Stimulated activated effector memory CD8-positive, alpha-beta T cell treated with anti-CD3 and anti-CD28 coated beads, Interleukin-12 subunit alpha, Interleukin-12 subunit beta, amount 100 ng/mL, for 72 hours (primary cell): ENCODE results near the gene CAV3.
A peak's percentile ranks its signal among the peaks of the same experiment; 100 is the strongest.

ENCODE experiments used
- ATAC-seq: fragments of 150-1000 bp; cut with Tn5 transposase; 2 replicates; pipeline ENCODE4 v1.10.0; 2021
- DNase-seq, 2 donors: peaks; one replicate each; pipeline ENCODE4 v3.0.0; 2021 to 2022; ENCODE audit warnings: low spot score in 2 of 2
- H3K27ac Mint-ChIP-seq: one replicate; pipeline ENCODE4 v1.8.0; 2022; ENCODE audit warnings: mild to moderate bottlenecking, mixed read lengths
- H3K36me3 Mint-ChIP-seq: one replicate; pipeline ENCODE4 v1.8.0; 2022; ENCODE audit warnings: mild to moderate bottlenecking, mixed read lengths
- H3K4me1 Mint-ChIP-seq: one replicate; pipeline ENCODE4 v1.8.0; 2022; ENCODE audit warnings: mixed read lengths
- H3K4me3 Mint-ChIP-seq: one replicate; pipeline ENCODE4 v1.8.0; 2022; ENCODE audit warnings: mild to moderate bottlenecking, mixed read lengths
- H3K9me3 Mint-ChIP-seq: one replicate; pipeline ENCODE4 v1.8.0; 2022; ENCODE audit warnings: mixed read lengths

CAV3 gene

DNA sequence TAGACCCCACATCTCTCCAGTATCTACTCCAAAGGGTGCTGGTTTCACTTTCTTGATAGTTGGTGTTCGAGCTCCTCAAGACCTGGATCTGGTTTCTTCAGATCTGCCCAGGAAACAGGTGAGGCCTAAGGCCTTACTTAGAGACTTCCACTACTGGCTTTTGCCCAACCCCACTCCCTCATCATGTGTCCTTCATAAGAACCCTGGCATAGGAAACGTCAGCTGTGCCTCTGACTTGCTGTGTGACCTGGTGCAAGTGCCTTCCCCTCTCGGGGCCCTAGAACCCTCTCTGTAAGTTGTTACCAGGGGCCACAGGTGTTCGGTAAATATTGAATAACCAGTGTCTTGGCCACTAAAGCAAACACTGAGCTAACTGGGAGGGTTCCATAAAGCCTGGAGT, 31.9 kb downstream of the CAV3 start:
- Mint-ChIP-seq H3K36me3 (no peaks in the 10 kb centered on the region), H3K27ac (no peak overlapping the region), H3K9me3 (no peaks in the 10 kb centered on the region), H3K4me1 (peaks cover 14% of the 10 kb centered on the region), H3K4me3 (no peak overlapping the region)
- ATAC-seq (no peak), DNase-seq (peak in 1 of 2 donors; percentile 43)

DNA sequence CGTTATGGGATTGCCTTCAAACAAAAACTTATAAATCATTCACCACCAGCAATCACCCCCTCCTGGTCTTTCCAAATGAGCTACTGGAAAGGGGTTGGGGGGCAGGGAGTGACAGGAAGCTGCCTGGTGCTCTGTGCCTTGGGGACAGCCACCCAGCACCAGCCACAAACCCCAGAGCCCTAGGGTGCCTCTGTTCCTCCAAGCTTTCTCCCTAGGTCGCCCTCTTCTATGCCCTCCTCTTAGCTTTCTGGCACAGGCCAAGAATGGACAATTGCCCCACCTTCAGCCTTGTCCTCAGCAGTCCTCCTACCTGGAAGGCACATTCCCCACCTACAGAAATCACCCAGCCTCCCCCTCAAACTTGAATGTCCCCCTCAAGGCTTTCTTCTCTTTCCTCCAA, 32.5 kb downstream of the CAV3 start:
- Mint-ChIP-seq H3K9me3 (no peaks in the 10 kb centered on the region), H3K4me3 (no peak overlapping the region), H3K36me3 (no peaks in the 10 kb centered on the region), H3K4me1 (peaks cover 14% of the 10 kb centered on the region), H3K27ac (no peak overlapping the region)
- ATAC-seq: peak; percentile 12
- peak in 1 of 2 donors; percentile 42 for DNase-seq

DNA sequence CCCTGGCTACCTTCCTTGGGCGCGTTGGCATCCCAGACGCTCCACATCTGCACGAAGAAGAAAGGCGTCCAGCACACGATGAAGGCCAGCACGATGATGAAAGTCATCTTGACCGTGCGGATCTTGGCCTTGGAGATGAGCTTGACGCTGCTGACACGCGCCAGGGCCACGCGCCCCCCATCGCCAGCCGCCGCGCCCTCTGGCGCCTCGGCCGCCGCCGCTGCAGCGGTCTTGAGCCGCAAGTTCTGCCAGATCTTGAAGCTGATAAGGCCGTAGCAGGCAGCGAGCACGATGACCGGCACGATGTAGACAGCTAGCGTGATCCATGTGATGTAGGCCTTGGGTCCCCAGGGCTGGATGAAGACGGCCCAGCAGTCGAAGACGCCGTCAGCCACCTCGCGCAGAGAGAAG, 33.7 kb downstream of the CAV3 start:
- H3K27ac Mint-ChIP-seq: no peak overlapping the region
- H3K4me3 Mint-ChIP-seq: no peak overlapping the region
- ATAC-seq (no peak), DNase-seq (peak in 1 of 2 donors; percentile 41)
- peaks cover 14% of the 10 kb centered on the region for H3K4me1 Mint-ChIP-seq
- no peaks in the 10 kb centered on the region for H3K36me3 Mint-ChIP-seq
- no peaks in the 10 kb centered on the region for H3K9me3 Mint-ChIP-seq

DNA sequence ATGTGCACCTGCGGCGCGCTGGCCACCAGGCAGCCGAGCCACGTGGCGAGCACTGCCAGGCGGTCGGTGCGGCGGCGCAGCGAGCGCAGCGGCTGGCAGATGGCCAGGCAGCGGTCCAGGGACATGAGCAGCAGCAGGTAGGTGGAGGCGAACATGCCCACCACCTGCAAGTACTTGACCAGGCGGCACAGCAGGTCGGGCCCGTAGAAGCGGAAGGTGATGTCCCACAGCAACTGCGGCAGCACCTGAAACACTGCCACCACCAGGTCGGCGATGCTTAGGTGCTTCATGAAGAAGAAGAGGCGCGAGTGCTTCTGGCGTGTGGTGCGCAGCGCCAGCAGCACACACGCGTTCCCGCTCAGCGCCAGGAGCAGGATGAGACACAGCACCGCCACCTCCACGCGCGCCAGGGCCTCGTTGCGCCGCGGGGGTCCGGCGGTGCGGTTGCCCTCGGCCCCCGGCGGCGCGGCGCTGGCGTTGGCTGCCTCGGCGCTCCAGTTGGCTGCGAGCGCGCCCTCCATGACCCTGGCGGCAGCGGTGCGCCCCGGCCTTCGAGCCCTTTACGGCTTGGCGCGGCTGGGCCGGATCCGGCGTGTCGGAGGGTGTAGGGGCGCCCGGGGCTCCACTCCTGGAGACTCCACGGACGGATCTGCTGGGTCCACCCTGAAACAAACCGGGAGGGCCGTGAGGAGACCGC, 34.2 kb downstream of the CAV3 start:
- Mint-ChIP-seq H3K4me3 (no peak overlapping the region), H3K27ac (no peak overlapping the region)
- DNase-seq: peak in 1 of 2 donors; percentile 49

DNA sequence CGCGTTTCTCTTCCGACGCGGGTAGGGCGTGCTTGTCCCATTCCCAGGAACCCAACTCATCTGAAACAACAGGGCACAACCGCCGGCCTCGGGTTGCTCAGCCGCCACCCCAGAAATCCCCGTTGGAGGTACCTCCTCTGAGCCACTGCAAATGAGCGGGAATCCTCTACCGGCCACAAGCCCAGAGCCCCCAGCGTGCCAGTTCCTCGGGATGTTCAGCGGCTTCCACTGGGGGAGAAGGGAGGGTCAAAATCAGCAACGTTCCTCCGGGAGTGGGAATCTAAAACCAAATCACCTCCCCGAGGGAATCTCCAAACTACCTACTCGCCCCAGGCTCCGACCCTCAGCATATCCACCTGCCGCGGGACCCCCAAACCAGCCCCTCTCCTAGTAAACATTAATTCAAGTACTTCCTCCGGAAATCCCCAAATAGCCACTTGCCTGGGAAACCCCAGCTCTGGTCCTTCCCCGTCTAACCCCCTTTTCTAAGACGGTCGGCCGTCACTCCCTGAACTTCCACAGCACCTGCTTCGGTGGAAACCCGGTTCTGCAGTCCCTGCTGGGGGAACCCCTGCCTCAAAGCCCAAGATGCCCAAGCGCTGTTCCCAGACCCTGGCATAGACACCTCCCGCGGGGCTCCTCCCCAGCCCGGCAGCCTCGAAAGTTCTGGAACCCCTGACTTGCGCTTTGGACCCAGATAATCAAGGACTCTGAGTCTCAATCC, 34.9 kb downstream of the CAV3 start:
- H3K4me1 Mint-ChIP-seq: peaks cover 14% of the 10 kb centered on the region
- ATAC-seq (no peak), DNase-seq (peak in 1 of 2 donors; percentile 50)
- no peak overlapping the region for H3K27ac Mint-ChIP-seq
- peak overlapping the region; percentile 31 for H3K4me3 Mint-ChIP-seq
- no peaks in the 10 kb centered on the region for H3K9me3 Mint-ChIP-seq
- H3K36me3 Mint-ChIP-seq: no peaks in the 10 kb centered on the region

More for the DNA sequence above, 34.2 kb downstream of the CAV3 start:
- peaks cover 14% of the 10 kb centered on the region for H3K4me1 Mint-ChIP-seq
- H3K9me3 Mint-ChIP-seq: no peaks in the 10 kb centered on the region
- no peaks in the 10 kb centered on the region for H3K36me3 Mint-ChIP-seq
- no peak for ATAC-seq

DNA sequence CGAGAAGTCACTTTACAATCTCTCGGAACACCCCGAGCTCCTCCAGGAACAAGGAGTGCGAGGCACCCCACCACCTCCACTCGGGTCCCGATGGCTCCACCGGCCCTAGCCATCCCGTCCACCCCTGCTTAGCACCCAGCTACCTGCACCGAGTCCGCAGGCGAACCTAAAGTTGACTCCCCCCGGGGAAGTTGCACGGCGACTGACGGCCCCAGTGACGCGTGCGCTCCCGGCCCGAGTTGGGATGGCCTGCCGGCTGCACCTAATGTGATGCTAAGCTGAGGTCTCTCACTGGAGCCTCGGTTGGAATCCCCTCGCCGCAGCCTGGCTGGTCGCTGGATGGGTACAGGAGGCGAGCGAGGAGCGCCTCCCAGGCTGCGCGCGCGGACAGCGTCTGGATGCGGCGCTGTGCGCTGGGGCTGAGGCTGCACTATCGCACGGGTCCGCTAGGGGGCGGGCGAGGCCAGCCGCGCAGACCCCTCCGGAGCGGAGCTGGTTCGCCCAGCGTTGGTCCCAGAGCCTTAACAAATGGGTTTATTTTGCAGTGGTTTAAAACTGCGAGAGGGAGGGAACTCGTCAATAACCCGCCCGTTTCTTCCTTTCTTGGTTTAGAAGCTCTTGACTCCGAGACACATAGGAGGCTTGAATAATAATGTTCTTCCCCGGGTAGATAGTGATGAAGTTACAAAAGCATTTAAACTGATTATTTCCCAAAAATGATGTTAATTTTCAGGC, 35.7 kb downstream of the CAV3 start, which contains the start of gene OXTR:
OXTR (minus strand) TSS at position 526 of the 735 bp plus-strand sequence. CDS start 1,426 bp downstream, outside the sequence.
- DNase-seq: peak; percentile 58 to 81
- Mint-ChIP-seq H3K4me3 (peak within 1 kb of the TSS; percentile 31), H3K36me3 (no peaks in the 10 kb centered on the region), H3K4me1 (peaks cover 14% of the 10 kb centered on the region), H3K27ac (no peak within 1 kb of the TSS), H3K9me3 (no peaks in the 10 kb centered on the region)
- ATAC-seq: peak; percentile 81

DNA sequence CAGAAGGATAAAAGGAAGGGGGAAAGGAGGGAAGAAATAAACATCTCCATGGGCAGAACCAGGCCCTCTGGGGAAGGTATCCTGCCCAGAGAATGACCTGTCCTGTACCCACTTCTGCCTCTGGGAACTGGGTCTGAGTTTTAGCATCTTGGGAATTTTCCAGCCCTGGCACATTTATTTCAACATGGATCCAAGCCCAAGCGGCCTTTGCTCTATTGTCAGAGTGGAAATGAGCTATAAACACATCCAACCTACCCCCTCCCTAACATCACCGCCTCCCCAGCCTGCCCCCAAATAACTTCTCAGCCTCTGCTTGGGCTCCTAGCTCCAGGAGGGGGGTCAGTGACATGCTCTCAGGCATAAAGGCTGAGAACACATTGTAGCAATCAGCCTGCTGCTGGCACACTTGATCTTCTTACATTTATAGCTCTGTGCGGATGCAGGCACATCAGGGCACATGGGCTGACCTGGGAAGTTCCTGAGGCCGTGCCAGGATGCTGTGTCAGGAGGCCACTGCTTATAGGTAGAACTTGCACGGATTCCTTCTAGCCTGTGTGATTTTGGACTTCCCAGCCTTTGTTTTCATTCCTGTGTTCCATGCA, 40.4 kb downstream of the CAV3 start:
- H3K9me3 Mint-ChIP-seq: peaks cover 4% of the 10 kb centered on the region
- H3K36me3 Mint-ChIP-seq: no peaks in the 10 kb centered on the region
- no peak overlapping the region for H3K4me3 Mint-ChIP-seq
- ATAC-seq (no peak), DNase-seq (peak in 1 of 2 donors; percentile 29)
- H3K27ac Mint-ChIP-seq: no peak overlapping the region
- H3K4me1 Mint-ChIP-seq: peaks cover 7% of the 10 kb centered on the region

DNA sequence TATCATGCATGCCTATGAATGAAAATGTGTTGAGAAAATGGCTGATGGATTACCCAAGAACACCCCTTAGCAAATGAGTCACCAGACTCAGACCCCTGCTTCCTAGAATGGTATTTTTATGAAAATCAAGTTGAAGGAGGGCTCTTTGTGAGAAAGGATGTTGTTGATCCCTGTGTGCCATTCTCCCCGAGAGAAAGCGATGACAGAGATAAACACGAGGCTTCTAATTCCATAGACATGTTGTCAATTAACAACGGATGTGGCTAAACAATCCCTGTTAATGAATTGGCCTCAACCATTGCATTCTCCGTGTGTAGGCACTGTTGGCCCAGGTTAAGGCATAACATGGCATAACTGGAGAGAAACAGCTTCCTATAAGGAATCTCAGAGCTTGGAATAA, 41.6 kb downstream of the CAV3 start:
- H3K27ac Mint-ChIP-seq: no peak overlapping the region
- no peaks in the 10 kb centered on the region for H3K4me1 Mint-ChIP-seq
- DNase-seq: no peak
- H3K4me3 Mint-ChIP-seq: no peak overlapping the region
- H3K36me3 Mint-ChIP-seq: no peaks in the 10 kb centered on the region
- ATAC-seq: no peak
- H3K9me3 Mint-ChIP-seq: peaks cover 7% of the 10 kb centered on the region

DNA sequence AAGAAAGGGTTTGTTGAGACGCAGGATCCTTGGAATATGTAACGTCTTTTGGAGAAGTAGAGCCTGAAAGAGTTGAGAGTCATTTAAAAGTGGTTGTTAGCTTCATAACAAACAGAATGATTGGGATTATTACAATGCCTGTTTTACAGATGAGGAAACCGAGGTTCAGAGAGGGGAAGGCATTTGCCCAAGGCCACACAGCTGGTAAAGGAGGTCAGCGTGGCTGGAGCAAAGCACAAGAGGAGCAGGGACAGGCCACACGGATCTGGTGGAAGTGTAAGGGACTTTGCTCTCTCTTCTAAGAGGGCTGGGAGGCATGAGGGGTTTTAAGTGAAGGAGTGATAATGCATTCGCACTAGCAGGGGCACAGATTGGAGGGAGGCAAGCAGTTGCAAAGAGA, 42.0 kb downstream of the CAV3 start:
- no peak overlapping the region for H3K27ac Mint-ChIP-seq
- ATAC-seq: no peak
- H3K36me3 Mint-ChIP-seq: no peaks in the 10 kb centered on the region
- H3K4me1 Mint-ChIP-seq: no peaks in the 10 kb centered on the region
- DNase-seq: no peak
- no peak overlapping the region for H3K4me3 Mint-ChIP-seq
- H3K9me3 Mint-ChIP-seq: peaks cover 7% of the 10 kb centered on the region

DNA sequence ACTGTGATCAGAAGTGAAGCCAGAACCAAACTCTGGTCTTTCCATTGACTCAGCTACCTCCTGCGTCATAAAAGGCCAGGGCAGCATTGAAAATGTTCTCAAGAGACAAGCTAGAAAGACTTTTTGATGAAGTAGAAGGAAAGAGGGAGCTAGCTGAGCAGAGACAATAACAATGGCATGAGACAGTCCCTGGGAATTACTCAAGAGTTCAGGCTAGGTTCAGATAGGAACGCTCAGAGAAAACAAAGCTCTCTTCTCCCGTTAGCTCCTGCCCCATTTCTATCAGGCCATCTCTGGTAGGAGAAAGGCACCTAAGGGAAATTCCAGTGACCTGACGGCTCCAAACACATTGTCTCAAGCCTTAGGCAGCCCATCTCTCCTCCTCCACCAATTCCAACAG, 42.8 kb downstream of the CAV3 start:
- Mint-ChIP-seq H3K4me3 (no peak overlapping the region), H3K27ac (no peak overlapping the region), H3K4me1 (no peaks in the 10 kb centered on the region), H3K36me3 (no peaks in the 10 kb centered on the region), H3K9me3 (peaks cover 7% of the 10 kb centered on the region)
- DNase-seq (no peak), ATAC-seq (no peak)

DNA sequence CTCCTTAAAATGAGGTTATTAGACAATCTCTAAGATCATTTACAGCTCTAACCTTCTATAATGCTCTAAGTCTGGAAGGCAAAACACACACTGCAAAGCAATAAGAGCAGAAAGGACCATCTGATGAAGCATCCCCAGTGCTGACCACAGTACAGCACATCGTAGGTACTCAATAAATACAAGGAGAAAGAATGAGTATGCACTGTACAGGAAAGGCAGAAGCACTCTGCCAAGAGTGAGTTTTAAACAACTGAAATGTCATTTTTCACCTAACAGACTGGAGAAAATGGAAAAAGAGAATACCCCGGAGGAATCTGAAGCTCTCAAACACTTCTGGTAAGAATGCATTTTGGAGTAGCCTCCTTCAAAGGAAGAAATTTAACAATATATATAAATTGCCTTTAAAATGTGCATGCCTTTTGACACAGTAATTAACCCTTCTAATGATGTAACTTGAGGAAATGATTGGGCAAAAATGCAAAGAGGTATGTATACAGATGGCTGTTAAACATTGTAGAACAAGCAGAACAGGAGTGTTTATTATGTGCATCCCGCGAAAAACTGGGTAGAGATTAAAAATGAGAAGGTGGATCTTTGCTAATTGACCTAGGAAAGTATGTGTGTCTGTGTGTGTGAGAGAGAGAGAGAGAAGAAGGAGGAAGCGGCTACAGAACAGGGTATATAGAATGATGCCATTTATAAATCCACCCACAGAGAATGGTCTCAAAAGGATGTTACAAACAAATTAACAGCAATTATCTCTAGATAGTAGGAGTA, 43.8 kb downstream of the CAV3 start:
- no peak overlapping the region for H3K4me3 Mint-ChIP-seq
- ATAC-seq (no peak), DNase-seq (no peak)
- peaks cover 7% of the 10 kb centered on the region for H3K9me3 Mint-ChIP-seq
- H3K4me1 Mint-ChIP-seq: no peaks in the 10 kb centered on the region
- H3K36me3 Mint-ChIP-seq: no peaks in the 10 kb centered on the region
- no peak overlapping the region for H3K27ac Mint-ChIP-seq

DNA sequence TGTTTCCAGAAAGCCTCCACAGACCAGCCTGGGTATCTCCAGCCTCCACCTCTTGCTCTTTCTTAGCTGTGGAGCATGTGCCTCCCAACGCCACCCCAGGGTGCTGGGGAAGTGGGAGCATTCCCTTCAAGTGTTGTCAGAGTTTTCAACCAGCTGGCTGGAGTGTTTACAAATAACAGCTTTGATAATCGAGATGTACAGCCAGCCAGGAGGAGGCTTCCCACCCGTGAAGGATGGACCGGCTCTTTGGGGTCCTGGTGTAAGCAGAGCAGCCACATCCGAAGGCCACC, 44.3 kb downstream of the CAV3 start:
- Mint-ChIP-seq H3K4me3 (no peak overlapping the region), H3K4me1 (no peaks in the 10 kb centered on the region), H3K27ac (no peak overlapping the region), H3K36me3 (no peaks in the 10 kb centered on the region), H3K9me3 (peaks cover 7% of the 10 kb centered on the region)
- DNase-seq (no peak), ATAC-seq (no peak)

DNA sequence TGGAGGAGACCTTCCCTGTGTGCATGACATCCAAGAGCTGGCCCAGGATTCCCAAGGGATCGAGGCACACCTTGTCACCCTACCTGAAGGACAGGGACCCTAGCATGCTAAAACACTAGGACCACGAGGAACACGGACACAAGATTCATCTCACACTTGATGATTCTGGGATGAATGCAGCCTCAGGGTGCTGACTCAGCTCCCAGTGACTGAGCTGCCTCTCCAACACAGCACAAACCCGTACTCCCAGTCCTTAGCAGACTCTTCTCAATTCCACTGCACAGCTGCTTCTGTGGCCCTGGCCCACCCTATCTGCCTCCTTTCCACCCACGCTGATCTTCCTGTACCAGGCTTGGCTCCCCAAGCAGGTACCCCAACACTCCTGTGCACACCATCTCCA, 44.9 kb downstream of the CAV3 start:
- Mint-ChIP-seq H3K4me3 (no peak overlapping the region), H3K4me1 (no peaks in the 10 kb centered on the region), H3K9me3 (peaks cover 7% of the 10 kb centered on the region), H3K27ac (no peak overlapping the region), H3K36me3 (no peaks in the 10 kb centered on the region)
- DNase-seq: no peak
- ATAC-seq: no peak

DNA sequence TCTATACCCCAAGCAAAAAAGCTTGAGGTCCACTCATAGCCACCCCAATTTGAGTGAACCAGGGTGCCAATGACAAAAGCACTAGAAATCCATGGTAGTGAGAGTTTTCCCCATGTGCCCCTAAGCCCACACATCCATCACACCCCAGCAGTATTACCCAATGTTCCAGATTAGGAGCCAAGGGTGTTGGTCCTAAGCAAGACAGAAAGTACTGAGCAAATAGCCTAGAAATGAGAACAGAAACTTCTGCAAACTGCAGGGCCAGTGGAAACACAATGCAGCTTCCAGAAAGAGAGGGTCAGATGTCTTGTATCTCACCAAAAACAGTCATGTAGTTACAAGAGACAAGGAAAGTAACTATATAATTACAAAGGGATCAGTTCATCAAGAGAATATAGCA, 46.7 kb downstream of the CAV3 start:
- Mint-ChIP-seq H3K4me1 (no peaks in the 10 kb centered on the region), H3K4me3 (no peak overlapping the region), H3K36me3 (no peaks in the 10 kb centered on the region), H3K27ac (no peak overlapping the region), H3K9me3 (peaks cover 7% of the 10 kb centered on the region)
- no peak for DNase-seq
- ATAC-seq: no peak
